Measurements from ENCODE around the gene RTN4RL2.
"Not testable (repeated sequence)": the region's sequence is repeated elsewhere in the genome, so short reads cannot be mapped to it uniquely, and the experiment has no call there.

Gene RTN4RL2

DNA sequence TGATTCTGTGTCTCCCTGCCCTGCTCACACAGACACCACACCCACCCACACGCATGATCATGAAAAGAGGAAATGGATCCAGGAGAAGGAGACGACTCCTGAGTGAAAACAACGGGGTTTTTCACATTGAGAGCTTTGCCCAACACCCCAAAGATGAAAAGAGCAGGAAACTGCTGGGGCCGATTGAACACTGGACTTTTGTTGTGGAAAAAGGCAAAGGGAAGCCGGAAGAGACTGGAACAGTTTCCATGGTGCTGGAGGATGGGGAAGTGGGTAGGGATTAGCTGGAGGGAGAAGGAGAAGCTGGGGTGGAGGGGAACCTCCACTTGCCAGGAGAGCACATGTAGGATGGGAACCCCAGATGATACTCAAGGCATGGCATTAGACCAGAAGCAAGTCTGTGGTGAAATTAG is 28.2 kb upstream of the RTN4RL2 start:
- H3K9me3 ChIP-seq (ENCODE audit: control insufficient read depth, insufficient read depth, low read length) = no peaks in the 10 kb centered on the region
- no peak overlapping the region for H3K4me3 ChIP-seq (ENCODE audit: low read length)
- H3K4me1 ChIP-seq (ENCODE audit: control insufficient read depth, insufficient read depth, low read length) = peaks cover 2% of the 10 kb centered on the region; the same call in 1 of the 2 replicates
- no peaks in the 10 kb centered on the region for H3K36me3 ChIP-seq (ENCODE audit: control insufficient read depth, insufficient read depth, low read length)
- H3K27ac ChIP-seq (ENCODE audit: low read length) = no peak overlapping the region
- no peak for DNase-seq (ENCODE audit: low read depth, low spot score)
- no CpG with 5 or more reads among the region's 5 CpGs for WGBS (ENCODE audit: insufficient coverage, insufficient read length)
- H3K27me3 ChIP-seq (ENCODE audit: control insufficient read depth, insufficient read depth, low read length) = no peaks in the 10 kb centered on the region

DNA sequence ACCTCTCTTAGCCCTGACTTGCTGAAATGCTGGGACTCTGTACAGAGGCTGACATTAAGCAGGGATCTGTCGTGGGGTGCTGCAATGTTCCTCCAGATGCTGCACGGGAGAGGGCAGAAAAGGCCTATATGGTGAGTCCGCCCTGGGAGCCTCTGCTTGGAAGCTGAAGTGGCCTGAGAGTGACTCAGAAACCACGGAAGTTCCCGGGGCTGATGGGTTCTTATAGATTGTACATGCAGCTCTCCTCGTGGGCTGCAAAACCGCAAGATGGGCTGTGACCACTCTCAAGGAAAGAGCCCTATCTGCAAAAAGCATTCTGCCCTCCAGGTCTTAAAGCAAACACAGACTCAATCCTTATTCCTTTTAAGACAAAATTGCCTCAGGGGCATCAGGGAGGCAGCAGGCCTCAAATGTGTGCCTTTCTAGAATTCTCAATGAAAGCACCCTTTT is 27.6 kb upstream of the RTN4RL2 start:
- DNase-seq (ENCODE audit: low read depth, low spot score) = no peak
- no peaks in the 10 kb centered on the region for H3K4me1 ChIP-seq (ENCODE audit: control insufficient read depth, insufficient read depth, low read length)
- whole genome bisulfite sequencing (ENCODE audit: insufficient coverage, insufficient read length) = no CpG with 5 or more reads among the region's 7 CpGs
- no peaks in the 10 kb centered on the region for H3K27me3 ChIP-seq (ENCODE audit: control insufficient read depth, insufficient read depth, low read length)
- no peak overlapping the region for H3K4me3 ChIP-seq (ENCODE audit: low read length)
- no peaks in the 10 kb centered on the region for H3K9me3 ChIP-seq (ENCODE audit: control insufficient read depth, insufficient read depth, low read length)
- H3K27ac ChIP-seq (ENCODE audit: low read length) = no peak overlapping the region
- H3K36me3 ChIP-seq (ENCODE audit: control insufficient read depth, insufficient read depth, low read length) = no peaks in the 10 kb centered on the region

DNA sequence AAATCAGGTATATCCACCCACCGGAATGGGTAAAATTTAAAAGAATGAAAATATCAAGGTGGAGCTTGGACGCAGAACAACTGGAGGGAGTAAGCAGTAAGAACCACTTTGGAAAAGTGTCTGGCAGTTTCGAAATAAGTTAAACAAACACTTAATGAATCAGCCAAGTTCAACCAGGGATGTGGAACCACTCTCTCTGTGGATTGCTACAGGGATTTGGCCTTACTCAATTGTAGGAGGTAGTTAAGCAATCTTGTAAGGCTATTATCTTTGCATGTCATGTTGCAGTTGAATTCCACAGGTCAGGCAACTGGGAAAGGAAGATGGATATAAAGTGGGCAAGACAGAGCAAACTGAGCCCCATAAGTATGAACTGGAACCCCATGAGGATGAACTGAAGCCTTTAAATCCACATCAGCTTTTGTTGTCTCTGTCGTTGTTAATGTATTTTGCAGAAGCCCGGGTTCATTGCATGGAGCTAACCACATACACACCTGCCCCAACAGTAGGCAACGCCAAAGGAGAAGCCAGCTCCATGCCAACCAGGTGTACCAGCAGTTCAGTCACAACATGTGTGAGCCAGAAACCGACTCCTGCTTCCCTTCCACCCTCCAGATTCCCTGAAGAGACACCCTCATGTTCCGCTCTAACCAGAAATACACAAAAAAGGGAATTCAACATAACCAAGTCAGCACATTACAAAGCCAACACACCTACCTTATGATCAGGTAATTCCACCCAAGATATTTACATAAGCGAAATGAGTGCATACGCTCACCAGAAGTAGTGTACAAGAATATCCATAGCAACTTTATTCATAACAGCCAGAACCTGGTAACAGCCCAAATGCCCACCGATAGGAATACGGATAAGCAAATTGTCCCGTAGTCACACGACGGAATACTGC is 25.4 kb upstream of the RTN4RL2 start:
- Histone ChIP-seq H3K27me3 (ENCODE audit: control insufficient read depth, insufficient read depth, low read length) (no peaks in the 10 kb centered on the region), H3K27ac (ENCODE audit: low read length) (no peak overlapping the region), H3K4me1 (ENCODE audit: control insufficient read depth, insufficient read depth, low read length) (no peaks in the 10 kb centered on the region), H3K4me3 (ENCODE audit: low read length) (no peak overlapping the region), H3K36me3 (ENCODE audit: control insufficient read depth, insufficient read depth, low read length) (no peaks in the 10 kb centered on the region), H3K9me3 (ENCODE audit: control insufficient read depth, insufficient read depth, low read length) (no peaks in the 10 kb centered on the region)
- DNase-seq (ENCODE audit: low read depth, low spot score) = no peak
- WGBS (ENCODE audit: insufficient coverage, insufficient read length) = no CpG with 5 or more reads among the region's 15 CpGs

DNA sequence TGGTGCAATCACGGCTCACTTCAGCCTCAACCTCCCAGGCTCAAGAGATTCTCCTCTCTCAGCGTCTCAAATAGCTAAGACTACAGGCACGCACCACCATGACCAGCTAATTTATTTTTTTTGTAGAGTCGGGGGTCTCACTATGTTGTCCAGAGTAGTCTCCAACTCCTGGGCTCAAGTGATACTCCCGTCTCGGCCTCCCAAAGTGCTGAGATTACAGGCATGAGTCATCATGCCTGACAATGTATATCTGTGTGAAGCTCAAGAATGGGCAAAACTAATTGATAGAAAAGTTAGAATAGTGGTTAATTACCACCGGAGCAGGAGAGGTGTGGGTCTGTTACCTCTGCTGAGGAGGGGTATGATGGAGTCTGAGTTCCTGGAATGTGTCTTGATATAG is 24.3 kb upstream of the RTN4RL2 start:
- Histone ChIP-seq H3K36me3 (ENCODE audit: control insufficient read depth, insufficient read depth, low read length) (no peaks in the 10 kb centered on the region), H3K27me3 (ENCODE audit: control insufficient read depth, insufficient read depth, low read length) (no peaks in the 10 kb centered on the region), H3K4me3 (ENCODE audit: low read length) (no peak overlapping the region), H3K4me1 (ENCODE audit: control insufficient read depth, insufficient read depth, low read length) (no peaks in the 10 kb centered on the region; the same call in 1 of the 2 replicates), H3K27ac (ENCODE audit: low read length) (no peak overlapping the region), H3K9me3 (ENCODE audit: control insufficient read depth, insufficient read depth, low read length) (no peaks in the 10 kb centered on the region)
- whole genome bisulfite sequencing (ENCODE audit: insufficient coverage, insufficient read length) = no CpG with 5 or more reads among the region's 7 CpGs
- DNase-seq (ENCODE audit: low read depth, low spot score) = no peak

DNA sequence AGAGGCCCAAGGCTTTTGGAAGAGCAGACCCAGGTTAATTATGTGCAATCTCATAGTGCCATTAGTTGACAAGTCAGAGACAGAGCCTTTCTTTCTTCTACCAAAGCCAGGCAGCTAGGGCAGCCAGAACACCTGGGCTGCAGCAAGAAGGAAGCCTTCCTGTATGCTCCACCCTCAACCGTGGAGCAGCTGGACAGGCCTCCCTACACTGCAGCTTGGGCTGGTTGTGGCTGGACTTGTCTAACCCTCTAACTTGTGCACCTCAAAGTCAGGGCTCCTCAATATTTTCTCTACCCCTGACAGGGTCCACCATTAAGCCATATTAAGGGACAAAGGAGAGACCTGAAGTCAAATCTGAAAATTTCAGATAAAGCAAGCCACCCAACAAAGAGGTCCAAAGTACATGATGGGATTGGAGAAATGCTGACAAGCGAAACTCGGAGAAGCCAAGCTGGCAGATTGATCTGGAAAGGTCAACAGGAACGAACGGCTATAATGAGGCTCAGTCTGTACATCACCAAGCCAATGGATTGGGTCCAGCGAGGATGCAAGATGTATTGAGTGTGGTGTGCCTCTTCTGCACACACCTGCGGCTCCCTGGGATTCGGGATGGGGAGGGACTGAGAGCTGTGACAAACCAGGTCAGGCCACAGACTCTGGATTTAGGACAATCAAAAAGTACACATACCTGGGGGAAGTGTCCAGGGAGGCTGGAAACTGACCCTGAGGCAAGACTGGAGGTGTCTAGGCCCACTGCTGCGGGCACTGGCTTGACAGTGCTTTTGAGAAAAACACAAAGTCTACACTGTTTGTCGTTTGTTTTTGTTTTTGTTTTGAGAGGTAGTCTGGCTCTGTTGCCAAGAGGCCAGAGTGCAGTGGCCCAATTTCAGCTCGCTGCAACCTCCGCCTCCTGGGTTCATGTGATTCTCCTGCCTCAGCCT is 21.7 kb upstream of the RTN4RL2 start:
- no peak overlapping the region for H3K27ac ChIP-seq (ENCODE audit: low read length)
- no peaks in the 10 kb centered on the region for H3K36me3 ChIP-seq (ENCODE audit: control insufficient read depth, insufficient read depth, low read length)
- H3K4me1 ChIP-seq (ENCODE audit: control insufficient read depth, insufficient read depth, low read length) = no peaks in the 10 kb centered on the region; the same call in 1 of the 2 replicates
- no peaks in the 10 kb centered on the region for H3K27me3 ChIP-seq (ENCODE audit: control insufficient read depth, insufficient read depth, low read length)
- no CpG with 5 or more reads among the region's 12 CpGs for WGBS (ENCODE audit: insufficient coverage, insufficient read length)
- no peaks in the 10 kb centered on the region for H3K9me3 ChIP-seq (ENCODE audit: control insufficient read depth, insufficient read depth, low read length)
- DNase-seq (ENCODE audit: low read depth, low spot score) = no peak
- no peak overlapping the region for H3K4me3 ChIP-seq (ENCODE audit: low read length)

DNA sequence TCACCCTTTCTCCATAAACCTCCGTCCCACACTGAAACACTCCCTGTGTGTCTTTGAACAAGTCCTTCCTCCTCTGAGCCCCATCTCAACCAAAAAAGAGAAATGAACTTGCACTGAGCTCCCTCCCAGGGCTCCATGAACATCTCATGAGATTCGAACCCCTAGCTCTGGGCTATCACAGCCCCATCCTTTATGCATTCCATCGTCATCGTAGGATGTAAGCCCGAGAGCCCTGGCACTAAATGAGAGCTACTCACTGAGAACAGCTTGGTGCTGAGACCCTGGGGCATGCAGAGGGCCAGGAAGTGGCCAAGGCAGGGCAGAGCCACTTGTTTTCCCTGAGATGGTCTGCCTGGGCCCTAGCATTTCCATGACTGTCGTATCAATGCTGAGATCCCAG is 20.5 kb upstream of the RTN4RL2 start:
- no peak overlapping the region for H3K27ac ChIP-seq (ENCODE audit: low read length)
- no CpG with 5 or more reads among the region's 6 CpGs for WGBS (ENCODE audit: insufficient coverage, insufficient read length)

DNA sequence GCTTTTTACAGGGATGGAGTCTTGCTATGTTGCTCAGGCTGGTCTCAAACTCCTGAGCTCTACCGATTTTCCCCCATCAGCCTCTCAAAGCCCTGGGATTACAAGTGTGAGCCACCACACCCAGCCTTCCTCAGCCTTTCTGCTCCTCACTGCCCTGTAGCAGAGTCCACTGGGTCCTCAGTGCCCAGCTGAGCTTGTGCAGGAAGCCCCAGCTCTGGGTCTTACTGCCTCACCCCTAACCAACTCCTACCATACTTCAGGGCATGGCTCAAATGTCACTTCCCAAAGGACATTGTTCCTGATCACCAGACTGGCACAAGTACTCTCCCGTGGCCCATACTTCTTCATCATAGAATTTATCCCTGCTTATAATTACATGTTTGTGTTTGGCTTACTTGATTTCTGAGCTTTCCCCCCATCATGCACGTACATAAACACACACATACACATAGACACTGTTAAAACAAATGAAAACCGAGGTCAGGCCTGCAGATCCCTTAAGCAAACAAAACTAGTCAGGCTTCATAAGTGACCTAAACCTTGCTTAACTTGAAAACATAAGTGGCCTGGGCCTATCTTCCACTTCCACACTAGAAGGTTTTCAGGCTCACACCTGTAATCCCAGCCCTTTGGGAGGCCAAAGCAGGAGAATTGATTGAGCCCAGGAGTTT is 19.4 kb upstream of the RTN4RL2 start:
- Histone ChIP-seq H3K36me3 (ENCODE audit: control insufficient read depth, insufficient read depth, low read length) (no peaks in the 10 kb centered on the region), H3K27me3 (ENCODE audit: control insufficient read depth, insufficient read depth, low read length) (no peaks in the 10 kb centered on the region), H3K27ac (ENCODE audit: low read length) (no peak overlapping the region), H3K4me1 (ENCODE audit: control insufficient read depth, insufficient read depth, low read length) (no peaks in the 10 kb centered on the region; the same call in 1 of the 2 replicates), H3K9me3 (ENCODE audit: control insufficient read depth, insufficient read depth, low read length) (no peaks in the 10 kb centered on the region), H3K4me3 (ENCODE audit: low read length) (no peak overlapping the region)
- no CpG with 5 or more reads among the region's 4 CpGs for WGBS (ENCODE audit: insufficient coverage, insufficient read length)
- DNase-seq (ENCODE audit: low read depth, low spot score) = no peak

More for the DNA sequence above, 20.5 kb upstream of the RTN4RL2 start:
- DNase-seq (ENCODE audit: low read depth, low spot score) = no peak
- H3K4me1 ChIP-seq (ENCODE audit: control insufficient read depth, insufficient read depth, low read length) = no peaks in the 10 kb centered on the region; the same call in 1 of the 2 replicates
- H3K27me3 ChIP-seq (ENCODE audit: control insufficient read depth, insufficient read depth, low read length) = no peaks in the 10 kb centered on the region
- no peaks in the 10 kb centered on the region for H3K36me3 ChIP-seq (ENCODE audit: control insufficient read depth, insufficient read depth, low read length)
- H3K9me3 ChIP-seq (ENCODE audit: control insufficient read depth, insufficient read depth, low read length) = no peaks in the 10 kb centered on the region
- no peak overlapping the region for H3K4me3 ChIP-seq (ENCODE audit: low read length)

DNA sequence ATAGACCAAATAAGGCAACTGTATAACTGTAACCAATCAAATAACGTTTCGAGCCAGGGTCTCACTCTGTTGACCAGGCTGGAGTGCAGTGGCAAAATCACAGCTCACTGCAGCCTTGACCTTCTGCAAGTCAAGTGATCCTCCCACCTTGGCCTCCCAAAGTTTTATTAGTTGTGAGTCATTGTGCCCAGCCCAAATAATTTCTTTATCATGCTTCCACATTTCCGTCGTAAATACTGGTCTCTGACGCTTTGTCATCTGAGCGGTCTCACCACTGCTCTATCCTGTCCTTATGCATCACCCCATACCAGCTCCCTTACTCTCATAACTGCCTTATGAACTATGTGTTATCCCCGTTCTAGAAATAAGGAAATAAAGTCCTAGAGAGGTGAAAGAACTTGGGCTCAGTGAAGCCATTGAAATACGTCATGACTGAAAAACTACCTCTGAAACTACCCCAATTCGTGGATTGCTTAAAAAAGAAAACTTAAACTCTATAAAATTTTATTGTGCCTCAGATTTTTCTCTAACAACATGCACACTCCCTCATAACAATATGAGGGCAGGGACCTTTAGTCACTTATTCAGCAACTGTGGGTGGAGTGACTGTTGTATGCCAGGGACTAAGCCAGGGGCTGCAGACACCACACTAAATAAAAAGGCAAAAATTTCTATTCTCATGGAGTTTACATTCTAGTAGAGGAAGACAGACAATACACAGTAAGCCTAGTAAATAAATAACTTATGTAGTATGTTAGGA is 15.8 kb upstream of the RTN4RL2 start:
- no CpG with 5 or more reads among the region's 9 CpGs for WGBS (ENCODE audit: insufficient coverage, insufficient read length)
- Histone ChIP-seq H3K27me3 (ENCODE audit: control insufficient read depth, insufficient read depth, low read length) (no peaks in the 10 kb centered on the region), H3K36me3 (ENCODE audit: control insufficient read depth, insufficient read depth, low read length) (no peaks in the 10 kb centered on the region), H3K4me1 (ENCODE audit: control insufficient read depth, insufficient read depth, low read length) (no peaks in the 10 kb centered on the region; the same call in 1 of the 2 replicates), H3K27ac (ENCODE audit: low read length) (no peak overlapping the region), H3K9me3 (ENCODE audit: control insufficient read depth, insufficient read depth, low read length) (no peaks in the 10 kb centered on the region), H3K4me3 (ENCODE audit: low read length) (no peak overlapping the region)
- DNase-seq (ENCODE audit: low read depth, low spot score) = no peak

DNA sequence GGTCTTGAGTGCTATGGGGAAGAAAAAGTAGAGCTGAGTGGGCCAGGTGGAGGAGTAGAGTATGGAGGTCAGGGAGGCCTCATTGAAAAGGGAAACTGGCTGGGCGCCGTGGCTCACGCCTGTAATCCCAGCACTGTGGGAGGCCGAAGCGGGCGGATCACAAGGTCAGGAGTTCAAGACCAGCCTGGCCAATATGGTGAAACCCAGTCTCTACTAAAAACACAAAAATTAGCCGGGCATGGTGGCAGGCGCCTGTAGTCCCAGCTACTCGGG is 15.3 kb upstream of the RTN4RL2 start:
- H3K4me3 ChIP-seq (ENCODE audit: low read length); H3K9me3 ChIP-seq (ENCODE audit: control insufficient read depth, insufficient read depth, low read length); DNase-seq (ENCODE audit: low read depth, low spot score); H3K36me3 ChIP-seq (ENCODE audit: control insufficient read depth, insufficient read depth, low read length); H3K27me3 ChIP-seq (ENCODE audit: control insufficient read depth, insufficient read depth, low read length); H3K4me1 ChIP-seq (ENCODE audit: control insufficient read depth, insufficient read depth, low read length); H3K27ac ChIP-seq (ENCODE audit: low read length): not testable (repeated sequence)
- WGBS (ENCODE audit: insufficient coverage, insufficient read length) = no CpG with 5 or more reads among the region's 9 CpGs
